Thymus (tissue), 11 donors: ENCODE data around the gene HDDC2. TPM values are rescaled to one million over a fixed set of nuclear protein-coding genes. Genes with fewer than 3 reads are reported as not detected.

Source experiments
- DNase-seq, 9 donors: peaks; one replicate each; pipeline ENCODE4 v3.0.0-alpha.2; 2013; ENCODE audit warnings: low spot score in 9 of 9, low read depth in 6 of 9, missing footprints in 1 of 9
- H3K27ac ChIP-seq, 2 donors: one replicate each; pipeline ENCODE4 v1.5.1; 2013; ENCODE audit warnings: control low read depth in 1 of 2, low read depth in 1 of 2, low read length in 1 of 2, mild to moderate bottlenecking in 1 of 2, moderate library complexity in 1 of 2
- H3K27me3 ChIP-seq, 2 donors: one replicate each; pipeline ENCODE4 v1.5.1; 2013; ENCODE audit warnings: low read length in 1 of 2; ENCODE audit not compliant: control insufficient read depth in 2 of 2, insufficient read depth in 1 of 2
- H3K36me3 ChIP-seq, 2 donors: one replicate each; pipeline ENCODE4 v1.5.1; 2013; ENCODE audit warnings: low read length in 1 of 2, mild to moderate bottlenecking in 1 of 2, moderate library complexity in 1 of 2; ENCODE audit not compliant: control insufficient read depth in 2 of 2, insufficient read depth in 2 of 2
- H3K4me1 ChIP-seq, 2 donors: one replicate each; pipeline ENCODE4 v1.5.1; 2013; ENCODE audit warnings: low read length in 2 of 2; ENCODE audit not compliant: control insufficient read depth in 2 of 2, insufficient read depth in 2 of 2
- H3K4me3 ChIP-seq, 2 donors: one replicate each; pipeline ENCODE4 v1.5.1; 2013; ENCODE audit warnings: low read length in 2 of 2, control low read depth in 1 of 2, mild to moderate bottlenecking in 1 of 2
- H3K9me3 ChIP-seq, 2 donors: one replicate each; pipeline ENCODE4 v1.5.1; 2013; ENCODE audit warnings: low read length in 1 of 2, mild to moderate bottlenecking in 1 of 2; ENCODE audit not compliant: control insufficient read depth in 2 of 2, insufficient read depth in 1 of 2
- WGBS: extraction: QIAGEN DNeasy Blood & Tissue Kit; methylation state at CpG from one replicate; pipeline ENCODE4 v1.1.7; 2013; 5-methylcytosine and 5-hydroxymethylcytosine counted together
- polyA plus RNA-seq: library from polyadenylated mRNA; stranded (reverse); fragments of 200-250 nt; gene quantifications from one replicate; pipeline ENCODE4 v1.2.3, GENCODE V29; 2013
- total RNA-seq: library from RNA; stranded (reverse); fragments of 120-200 nt; gene quantifications from one replicate; pipeline ENCODE4 v1.2.4, GENCODE V29; 2013
- donor health status: healthy.

The HDDC2 gene
- total and polyA plus RNA-seq, 2 donors: 64.5 to 72.6 TPM

- H3K4me3 ChIP-seq: no peak overlapping the region
- H3K36me3 ChIP-seq: no peaks in the 10 kb centered on the region
- no peaks in the 10 kb centered on the region for H3K4me1 ChIP-seq
- no peaks in the 10 kb centered on the region for H3K9me3 ChIP-seq
- DNase-seq: no peak
- no peaks in the 10 kb centered on the region for H3K27me3 ChIP-seq
- H3K27ac ChIP-seq: no peak overlapping the region
Observed at GRCh38 chr6:125246566-125246965, 55.2 kb downstream of the HDDC2 start.

- DNase-seq: no peak
- no peak overlapping the region for H3K27ac ChIP-seq
- no peaks in the 10 kb centered on the region for H3K27me3 ChIP-seq
- no peak overlapping the region for H3K4me3 ChIP-seq
- H3K9me3 ChIP-seq: no peaks in the 10 kb centered on the region
- 95% methylated on average over 7 of the region's 7 CpGs for WGBS
- no peaks in the 10 kb centered on the region for H3K4me1 ChIP-seq
- H3K36me3 ChIP-seq: no peaks in the 10 kb centered on the region
Observed at GRCh38 chr6:125245523-125246264, 56.1 kb downstream of the HDDC2 start.

- Histone ChIP-seq H3K27me3 (no peaks in the 10 kb centered on the region), H3K9me3 (no peaks in the 10 kb centered on the region), H3K4me1 (no peaks in the 10 kb centered on the region), H3K27ac (no peak overlapping the region), H3K36me3 (no peaks in the 10 kb centered on the region), H3K4me3 (no peak overlapping the region)
- DNase-seq: no peak
- 94% methylated on average over 4 of the region's 4 CpGs for WGBS
Observed at GRCh38 chr6:125245109-125245508, 56.7 kb downstream of the HDDC2 start.

- no peak overlapping the region for H3K27ac ChIP-seq
- no peak for DNase-seq
- WGBS: 98% methylated on average over 4 of the region's 4 CpGs
- H3K36me3 ChIP-seq: no peaks in the 10 kb centered on the region
- no peaks in the 10 kb centered on the region for H3K4me1 ChIP-seq
- no peaks in the 10 kb centered on the region for H3K9me3 ChIP-seq
- no peaks in the 10 kb centered on the region for H3K27me3 ChIP-seq
- H3K4me3 ChIP-seq: no peak overlapping the region
Observed at GRCh38 chr6:125237764-125238163, 64.0 kb downstream of the HDDC2 start.

- 93% methylated on average over 5 of the region's 5 CpGs for WGBS
- Histone ChIP-seq H3K4me3 (no peak overlapping the region), H3K4me1 (no peaks in the 10 kb centered on the region), H3K36me3 (no peaks in the 10 kb centered on the region), H3K9me3 (no peaks in the 10 kb centered on the region), H3K27me3 (no peaks in the 10 kb centered on the region), H3K27ac (no peak overlapping the region)
- no peak for DNase-seq
Observed at GRCh38 chr6:125236536-125237327, 65.0 kb downstream of the HDDC2 start.

GRCh38 chr6:125233202-125233601 lies 68.6 kb downstream of the HDDC2 start:
- Histone ChIP-seq H3K4me3 (no peak overlapping the region), H3K36me3 (no peaks in the 10 kb centered on the region), H3K4me1 (no peaks in the 10 kb centered on the region), H3K27me3 (no peaks in the 10 kb centered on the region), H3K9me3 (no peaks in the 10 kb centered on the region), H3K27ac (no peak overlapping the region)
- DNase-seq: no peak
- WGBS: 96% methylated on average over 3 of the region's 3 CpGs

- Histone ChIP-seq H3K9me3 (no peaks in the 10 kb centered on the region), H3K4me1 (no peaks in the 10 kb centered on the region), H3K27me3 (no peaks in the 10 kb centered on the region), H3K36me3 (no peaks in the 10 kb centered on the region), H3K4me3 (no peak overlapping the region), H3K27ac (no peak overlapping the region)
- DNase-seq: no peak
- 90% methylated on average over 1 of the region's 1 CpG for WGBS
Observed at GRCh38 chr6:125232466-125232865, 69.3 kb downstream of the HDDC2 start.

GRCh38 chr6:125231574-125232343 lies 70.0 kb downstream of the HDDC2 start:
- Histone ChIP-seq H3K27me3 (no peaks in the 10 kb centered on the region), H3K4me1 (no peaks in the 10 kb centered on the region), H3K36me3 (no peaks in the 10 kb centered on the region), H3K9me3 (no peaks in the 10 kb centered on the region), H3K27ac (no peak overlapping the region), H3K4me3 (no peak overlapping the region)
- no peak for DNase-seq
- 81% methylated on average over 7 of the region's 7 CpGs for WGBS

GRCh38 chr6:125231133-125231532 lies 70.6 kb downstream of the HDDC2 start:
- no peaks in the 10 kb centered on the region for H3K27me3 ChIP-seq
- H3K27ac ChIP-seq: no peak overlapping the region
- no peaks in the 10 kb centered on the region for H3K4me1 ChIP-seq
- H3K4me3 ChIP-seq: no peak overlapping the region
- WGBS: 92% methylated on average over 1 of the region's 1 CpG
- H3K9me3 ChIP-seq: no peaks in the 10 kb centered on the region
- DNase-seq: no peak
- no peaks in the 10 kb centered on the region for H3K36me3 ChIP-seq
